Vagina (tissue), 2 donors: ENCODE measurements around the gene VMP1.

Experiments used
- CTCF ChIP-seq, 3 experiments: fragments of 450-650 bp in 2 of 3; fragments of 200-600 bp in 1 of 3; sonication (generic) in 1 of 3; IDR thresholded peaks; one replicate each; pipeline ENCODE4 v1.5.1; 2017 to 2019; ENCODE audit warnings: antibody characterized with exemption in 3 of 3, mild to moderate bottlenecking in 2 of 3, moderate library complexity in 2 of 3
- POLR2A ChIP-seq, 2 donors: fragments of 450-650 bp; IDR thresholded peaks; one replicate each; pipeline ENCODE4 v1.6.1; 2017; ENCODE audit warnings: antibody characterized with exemption in 2 of 2, mild to moderate bottlenecking in 2 of 2, moderate library complexity in 2 of 2

GRCh38 chr17:59786536-59787319, 79.3 kb downstream of the VMP1 start:
- TF ChIP-seq POLR2A (IDR thresholded peaks at IDR 0.05) (peak in 1 of 2 donors; percentile 7), CTCF (IDR thresholded peaks at IDR 0.05) (no peak)
